ENCODE data around the gene C1orf116. TPM values are rescaled to one million over a fixed set of nuclear protein-coding genes. Genes with fewer than 3 reads are reported as not detected.

Gene C1orf116
- total and polyA plus RNA-seq, 10 of the 15 experiments (the other 5 are each of a cell fraction or from before 2014, with no cell fraction given), result 0.01 to 0.08 TPM; not detected in 8

- H3K9me3 ChIP-seq (replicated peaks; ENCODE audit: control insufficient read depth, insufficient read depth, low read length), result no peaks in the 10 kb centered on the region
- 41% methylated on average over 5 of the region's 5 CpGs for WGBS (ENCODE audit: insufficient coverage, insufficient replicate concordance, low lambda C conversion rate, missing lambda C conversion rate)
- no peak overlapping the region for H3K4me3 ChIP-seq
- H3K79me2 ChIP-seq (ENCODE audit: control insufficient read depth, insufficient read depth, low read length), result no peaks in the 10 kb centered on the region
- H3K9ac ChIP-seq (ENCODE audit: control insufficient read depth, insufficient read depth, low read length), result no peak overlapping the region
- POLR2A ChIA-PET, result no interaction called here
- no peak overlapping the region for H2AFZ ChIP-seq (ENCODE audit: control insufficient read depth, low read depth, low read length)
- H4K20me1 ChIP-seq (ENCODE audit: control insufficient read depth, insufficient read depth), result no peaks in the 10 kb centered on the region
- no peaks in the 10 kb centered on the region for H3K36me3 ChIP-seq (ENCODE audit: control insufficient read depth in 2 of 2, insufficient read depth in 2 of 2, low read length in 1 of 2)
- H3K4me2 ChIP-seq (ENCODE audit: control insufficient read depth, insufficient read depth), result no peak overlapping the region
- DNase-seq (ENCODE audit: low read depth, low spot score) (no peak), ATAC-seq (no peak; the same call in 2 of the 3 replicates), FAIRE-seq (no peak)
- H3K27me3 ChIP-seq (replicated peaks in 1 of 2; ENCODE audit: control insufficient read depth in 2 of 2, insufficient read depth in 2 of 2, low read length in 1 of 2), result peaks cover 3 to 10% of the 10 kb centered on the region in 2 experiments; a peak in 3 of 4 replicates
- RAD21 ChIA-PET (ENCODE audit: unreplicated experiment), result interaction anchor here (1.6 kb wide), 1 partner anchor 19 kb away, joined by 3 read pairs; no protein-coding TSS in a partner anchor
- H3K27ac ChIP-seq (ENCODE audit: control insufficient read depth, insufficient read depth), result no peak overlapping the region
- in situ Hi-C loops (cut with MboI) (no loop called here), intact Hi-C loops (cut with micrococcal nuclease; ENCODE audit: unreplicated experiment) (no loop called here)
- H3K4me1 ChIP-seq (ENCODE audit: control insufficient read depth, insufficient read depth, low read length), result no peaks in the 10 kb centered on the region
- no TSS peak for BruUV-seq (replicated peaks)
- SMC1A ChIA-PET (ENCODE audit: uncharacterized antibody, unreplicated experiment), result interaction anchor here (0.7 kb wide), 1 partner anchor 45 kb away, joined by 3 read pairs; no protein-coding TSS in a partner anchor
- CTCF ChIA-PET, result interaction anchor here (0.9 to 5.3 kb wide), 4 partner anchors 10 to 48 kb away, joined by 3 to 19 read pairs (median 6); no protein-coding TSS in a partner anchor
- no peak for TF ChIP-seq EGR1 (IDR thresholded peaks at IDR 0.05; ENCODE audit: borderline replicate concordance in 1 of 2, low read depth in 2 of 2, low read length in 2 of 2)
- TF ChIP-seq NRF1 (conservative IDR thresholded peaks at IDR 0.05; ENCODE audit: low read depth, low read length), result no peak
- TF ChIP-seq SREBF1 (IDR thresholded peaks at IDR 0.05; ENCODE audit: low read length), result no peak
- no peak for TF ChIP-seq ZZZ3 (IDR thresholded peaks at IDR 0.05; ENCODE audit: control insufficient read depth, insufficient read length, low read depth)
- TF ChIP-seq CUX1 (IDR thresholded peaks at IDR 0.05; ENCODE audit: insufficient replicate concordance, low read depth, low read length), result no peak
- no peak for TF ChIP-seq IRF4 (IDR thresholded peaks at IDR 0.05; ENCODE audit: low read depth, low read length)
- TF ChIP-seq ATF7 (IDR thresholded peaks at IDR 0.05; ENCODE audit: low read depth), result no peak
- no peak for TF ChIP-seq CREB1 (IDR thresholded peaks at IDR 0.05; ENCODE audit: low read depth)
- no peak for TF ChIP-seq RFX5 (IDR thresholded peaks at IDR 0.05; ENCODE audit: low read depth, low read length)
- TF ChIP-seq ATF2 (IDR thresholded peaks at IDR 0.05; ENCODE audit: low read length), result no peak
- TF ChIP-seq ESRRA (IDR thresholded peaks at IDR 0.05; ENCODE audit: low read length), result no peak
- no peak for TF ChIP-seq NR2C2 (IDR thresholded peaks at IDR 0.05; ENCODE audit: borderline replicate concordance, control insufficient read depth, insufficient read length, low read depth)
- no peak for TF ChIP-seq TCF7 (IDR thresholded peaks at IDR 0.05; ENCODE audit: borderline replicate concordance)
- TF ChIP-seq ZBTB40 (IDR thresholded peaks at IDR 0.05; ENCODE audit: borderline replicate concordance), result no peak
These were observed 2.0 kb downstream of the C1orf116 start for GRCh38 chr1:207030522-207031009.
